CD4-positive, alpha-beta T cell treated with Interleukin-6 at 100 ng/mL for 8 hours (primary cell): ENCODE data around the gene FAIM.
"Not testable (repeated sequence)": the region's sequence is repeated elsewhere in the genome, so short reads cannot be mapped to it uniquely, and the experiment has no call there.

Experiments used
- DNase-seq: peaks from one replicate; pipeline ENCODE4 v3.0.0-alpha.2; 2020; ENCODE audit warnings: mixed read lengths, low spot score

The FAIM gene

DNA sequence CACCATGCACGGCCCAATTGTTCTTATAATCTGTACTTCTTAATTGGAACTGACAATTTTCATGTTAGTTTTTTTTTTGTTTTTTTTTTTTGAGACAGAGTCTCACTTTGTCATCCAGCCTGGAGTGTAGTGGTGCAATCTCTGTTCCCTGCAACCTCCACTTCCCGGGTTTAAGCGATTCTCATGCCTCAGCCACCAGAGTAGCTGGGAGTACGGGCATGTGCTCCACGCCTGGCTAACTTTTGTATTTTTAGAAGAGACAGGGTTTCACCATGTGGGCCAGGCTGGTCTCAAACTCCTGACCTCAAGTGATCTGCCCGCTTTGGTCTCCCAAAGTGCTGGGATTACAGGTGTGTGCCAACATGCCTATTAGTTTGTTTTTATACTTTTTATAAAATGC is 72.4 kb downstream of the FAIM start:
- DNase-seq, result not testable (repeated sequence)

DNA sequence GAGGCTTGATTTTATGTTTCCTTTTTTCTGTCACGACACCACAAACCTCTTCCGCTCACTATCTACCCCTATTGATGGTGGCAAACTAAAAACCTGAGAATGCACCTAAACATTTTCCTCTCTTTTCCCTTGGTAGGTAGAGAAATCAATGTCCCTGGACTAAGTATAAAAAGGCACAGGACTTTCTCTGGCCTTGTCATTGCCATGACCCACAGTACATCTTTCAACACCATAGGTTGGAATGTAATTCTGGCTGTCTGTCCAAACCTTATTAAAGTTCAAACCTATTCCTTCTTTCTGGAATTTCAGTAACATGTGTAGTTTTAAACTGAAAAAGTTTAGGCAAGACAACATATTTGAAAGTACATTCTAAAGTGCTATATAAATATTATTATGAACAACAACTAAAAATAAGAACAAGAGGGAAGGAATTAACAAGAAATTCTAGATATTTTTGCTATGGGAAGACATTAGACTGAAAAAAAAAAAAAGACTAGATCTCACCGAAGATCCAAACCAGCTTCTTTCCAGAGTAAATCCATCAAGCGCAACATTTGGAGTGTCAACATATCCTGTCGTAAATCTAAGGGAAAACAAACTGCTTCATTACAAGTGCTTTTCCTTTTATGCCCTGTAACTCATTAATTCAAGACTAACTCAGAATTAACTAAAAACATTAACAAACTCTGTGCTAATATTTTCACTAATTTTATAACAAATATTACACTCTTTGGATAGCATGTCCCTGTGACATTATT is 73.1 kb downstream of the FAIM start:
- DNase-seq, result no peak

DNA sequence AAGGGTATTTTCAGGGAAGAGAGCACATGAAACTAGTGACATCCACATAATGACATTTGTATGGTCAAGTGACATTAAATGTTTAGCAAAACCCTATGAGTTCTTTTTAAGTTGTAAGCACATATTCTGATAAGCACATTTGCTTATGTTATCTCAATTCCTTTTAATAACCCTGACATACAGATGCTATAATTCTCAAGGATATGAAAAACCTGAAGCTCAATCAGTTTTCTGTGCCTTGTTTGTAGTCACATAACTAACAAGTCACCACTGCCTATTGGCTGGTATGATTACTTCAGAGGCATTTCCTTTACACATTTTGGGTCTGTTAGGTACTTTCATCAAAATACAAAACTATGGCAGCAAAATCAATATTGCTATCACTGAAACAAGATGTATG is 74.1 kb downstream of the FAIM start:
- no peak for DNase-seq
